GM18870 (cell line): ENCODE measurements around the gene TCF4.

Experiments used
- ATAC-seq: cut with Tn5 transposase; IDR thresholded peaks from one replicate; pipeline ENCODE4 v1.9.1; 2021; ENCODE audit warnings: moderate library complexity; ENCODE audit not compliant: unreplicated experiment

Gene TCF4

GRCh38 chr18:55272510-55273243 is 315.3 kb downstream of the TCF4 start:
- ATAC-seq: no peak

GRCh38 chr18:55269622-55270021 is 318.4 kb downstream of the TCF4 start:
- no peak for ATAC-seq

GRCh38 chr18:55268628-55269275 is 319.2 kb downstream of the TCF4 start:
- ATAC-seq: peak; percentile 42

- peak; percentile 77 for ATAC-seq
Observed at GRCh38 chr18:55268151-55268601, 319.8 kb downstream of the TCF4 start.

- ATAC-seq: no peak
Observed at GRCh38 chr18:55266981-55267380, 321.0 kb downstream of the TCF4 start.

- ATAC-seq: peak; percentile 42
Observed at GRCh38 chr18:55265984-55266383, 322.0 kb downstream of the TCF4 start.

- no peak for ATAC-seq
Observed at GRCh38 chr18:55265130-55265675, 322.8 kb downstream of the TCF4 start.

- ATAC-seq: no peak
Observed at GRCh38 chr18:55264108-55264507, 323.9 kb downstream of the TCF4 start.

GRCh38 chr18:55262021-55262560 is 325.9 kb downstream of the TCF4 start:
- no peak for ATAC-seq

GRCh38 chr18:55261253-55261652 is 326.7 kb downstream of the TCF4 start:
- no peak for ATAC-seq

GRCh38 chr18:55258088-55258487 is 329.9 kb downstream of the TCF4 start:
- ATAC-seq: no peak

- no peak for ATAC-seq
Observed at GRCh38 chr18:55256929-55257289, 331.1 kb downstream of the TCF4 start.

- no peak for ATAC-seq
Observed at GRCh38 chr18:55256226-55256928, 331.6 kb downstream of the TCF4 start.

GRCh38 chr18:55253814-55254213 is 334.2 kb downstream of the TCF4 start:
- no peak for ATAC-seq

GRCh38 chr18:55252901-55253300 is 335.1 kb downstream of the TCF4 start:
- peak; percentile 64 for ATAC-seq

- ATAC-seq: no peak
Observed at GRCh38 chr18:55252053-55252675, 335.8 kb downstream of the TCF4 start.

- ATAC-seq: no peak
Observed at GRCh38 chr18:55251254-55251971, 336.6 kb downstream of the TCF4 start.

GRCh38 chr18:55250768-55251173 is 337.2 kb downstream of the TCF4 start:
- peak; percentile 37 for ATAC-seq

- ATAC-seq: peak; percentile 52
Observed at GRCh38 chr18:55249550-55249949, 338.4 kb downstream of the TCF4 start.

- no peak for ATAC-seq
Observed at GRCh38 chr18:55248495-55248894, 339.5 kb downstream of the TCF4 start.
